ENCODE measurements around the gene PRPH.
A peak's percentile ranks its signal among the peaks of the same experiment; 100 is the strongest.

PRPH gene

DNA sequence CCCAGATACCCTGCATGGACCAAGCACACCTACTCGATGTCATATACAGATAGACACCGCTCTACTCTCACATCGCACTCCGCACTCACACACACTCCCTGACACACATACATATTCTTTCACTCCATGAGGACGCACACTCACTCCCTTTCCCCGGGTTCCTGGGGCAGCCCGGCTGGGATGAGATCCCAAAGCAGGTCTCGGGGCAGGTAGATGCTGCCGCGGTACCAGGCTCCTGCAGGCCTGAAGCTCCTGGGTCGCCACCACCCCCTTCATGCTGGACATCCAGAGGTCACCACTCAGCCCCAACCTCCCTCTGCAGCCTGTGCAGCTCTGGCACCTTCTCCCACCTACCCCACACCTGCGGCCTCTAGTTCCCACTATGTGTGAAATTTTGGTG is 39.7 kb downstream of the PRPH start:
- no peak for DNase-seq

DNA sequence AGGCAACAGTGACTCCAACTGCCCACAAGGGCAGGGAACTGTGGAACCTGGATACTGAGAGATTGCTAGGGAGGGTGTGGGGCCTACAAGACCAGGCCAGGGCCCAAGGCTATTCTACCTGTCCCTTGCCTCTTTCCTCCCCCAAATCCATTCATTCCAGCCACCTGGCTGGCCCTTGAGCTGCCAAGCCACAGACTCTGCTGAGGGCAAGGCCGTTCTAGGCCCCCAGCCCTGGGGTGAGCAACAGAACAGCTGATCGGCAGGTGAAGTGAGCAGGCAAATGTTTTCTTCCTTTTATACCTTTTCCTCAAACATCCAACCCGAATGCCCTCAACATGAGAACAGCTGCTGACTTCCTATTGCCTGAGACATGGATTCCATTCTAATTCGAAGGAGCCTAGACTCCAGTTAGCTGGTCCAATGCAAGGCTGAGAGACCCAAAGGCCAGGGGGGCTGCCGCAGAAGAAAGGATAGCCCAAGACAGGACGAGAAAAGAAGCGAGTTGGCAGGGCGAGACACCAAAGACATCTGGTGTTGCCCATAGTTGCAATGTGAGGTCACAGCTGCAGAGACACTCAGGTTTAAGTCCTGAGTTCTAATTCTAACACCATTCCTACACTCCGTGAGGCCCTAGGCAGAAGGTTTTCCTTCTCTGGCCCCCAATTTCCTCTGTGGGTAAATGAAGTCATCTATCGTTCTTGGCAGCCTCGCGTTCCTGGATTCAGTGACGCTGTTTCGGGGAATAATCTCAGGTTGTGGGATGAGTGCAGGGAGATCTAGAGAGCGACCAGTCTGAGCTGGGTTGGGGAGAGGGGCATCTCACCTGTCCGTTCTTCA is 40.4 kb downstream of the PRPH start:
- no peak for DNase-seq

DNA sequence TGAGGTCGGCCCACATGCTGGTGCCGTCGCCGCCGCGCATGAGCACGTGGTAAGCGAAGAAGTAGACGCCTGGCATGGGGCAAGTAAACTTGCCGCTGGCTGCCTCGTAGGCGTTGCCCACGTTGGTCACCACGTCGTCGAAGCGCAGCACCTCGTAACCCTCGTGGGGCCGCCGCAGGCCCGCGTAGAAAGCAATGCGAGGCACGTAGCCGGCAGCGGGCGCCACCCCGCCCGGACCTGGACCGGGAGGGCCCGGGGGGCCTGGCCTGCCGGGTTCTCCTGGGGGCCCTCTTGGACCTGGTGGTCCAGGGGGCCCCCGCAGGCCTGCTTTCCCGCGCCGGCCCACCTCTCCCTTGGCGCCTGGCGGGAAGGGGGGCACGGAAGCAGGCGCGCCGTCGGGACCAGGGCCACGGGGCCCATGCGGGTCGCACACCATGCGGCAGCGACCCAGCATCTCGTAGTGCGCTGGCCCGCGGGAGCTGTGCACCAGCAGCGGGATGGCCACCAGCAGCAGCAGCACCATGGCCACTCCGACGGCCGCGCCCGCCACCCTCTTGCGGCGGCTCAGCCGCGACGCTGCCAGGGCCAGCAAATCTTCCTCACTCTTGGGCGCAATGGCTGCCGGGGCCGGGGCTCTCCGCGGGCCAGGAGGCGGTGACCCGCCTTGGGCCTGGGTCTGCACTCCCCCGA is 41.2 kb downstream of the PRPH start:
- no peak for DNase-seq

DNA sequence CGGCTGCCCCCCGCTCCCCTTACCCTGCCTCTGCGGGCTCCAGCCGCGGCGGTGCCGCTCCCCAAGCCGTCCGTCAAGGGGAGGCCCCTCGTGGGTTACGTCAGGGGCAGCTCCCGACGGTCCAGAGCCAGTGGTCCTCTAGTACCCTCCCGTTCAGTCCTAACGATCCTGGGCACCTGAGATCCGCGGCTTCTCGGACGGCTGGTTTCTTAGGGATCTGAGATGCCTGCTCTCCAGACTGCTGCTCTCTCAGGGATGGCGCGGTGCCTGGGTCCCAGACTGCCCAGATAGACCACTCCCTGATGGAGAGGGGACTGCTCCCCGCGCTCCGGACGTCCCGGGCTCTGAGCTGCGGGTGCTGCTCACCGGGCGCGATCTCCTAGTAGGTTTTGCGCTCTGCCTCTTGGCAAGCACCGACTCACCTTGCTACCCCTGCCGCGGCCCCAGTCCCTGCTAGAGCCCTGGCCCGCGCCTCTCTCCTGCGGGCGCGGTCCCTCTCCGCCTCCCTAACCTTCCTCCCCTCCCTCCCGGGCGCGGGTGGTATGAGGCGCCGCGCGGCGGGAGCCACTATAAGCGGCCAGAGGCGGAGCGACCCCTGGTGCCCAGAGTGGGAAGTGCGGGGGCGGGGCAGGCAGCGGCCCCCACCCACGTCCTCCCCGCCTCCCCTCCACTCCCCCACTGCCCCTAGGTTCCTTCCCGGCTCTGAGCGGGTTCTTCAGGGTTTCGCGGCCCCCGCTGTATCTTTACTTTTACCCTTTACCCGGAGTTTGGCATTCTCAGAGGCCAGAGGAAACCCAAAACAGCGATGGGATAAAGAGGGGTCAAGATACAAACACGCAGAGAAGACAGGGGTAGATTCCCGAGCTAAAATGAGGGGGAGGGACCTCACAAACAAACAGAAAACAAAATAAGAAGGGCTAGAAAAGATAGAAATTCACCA is 42.0 kb downstream of the PRPH start, which contains the start of gene C1QL4:
Gene C1QL4, minus strand, starts transcription at position 544 of the 940 bp plus-strand sequence. CDS start 711 bp downstream, outside the sequence.
- peak; percentile 91 for DNase-seq

DNA sequence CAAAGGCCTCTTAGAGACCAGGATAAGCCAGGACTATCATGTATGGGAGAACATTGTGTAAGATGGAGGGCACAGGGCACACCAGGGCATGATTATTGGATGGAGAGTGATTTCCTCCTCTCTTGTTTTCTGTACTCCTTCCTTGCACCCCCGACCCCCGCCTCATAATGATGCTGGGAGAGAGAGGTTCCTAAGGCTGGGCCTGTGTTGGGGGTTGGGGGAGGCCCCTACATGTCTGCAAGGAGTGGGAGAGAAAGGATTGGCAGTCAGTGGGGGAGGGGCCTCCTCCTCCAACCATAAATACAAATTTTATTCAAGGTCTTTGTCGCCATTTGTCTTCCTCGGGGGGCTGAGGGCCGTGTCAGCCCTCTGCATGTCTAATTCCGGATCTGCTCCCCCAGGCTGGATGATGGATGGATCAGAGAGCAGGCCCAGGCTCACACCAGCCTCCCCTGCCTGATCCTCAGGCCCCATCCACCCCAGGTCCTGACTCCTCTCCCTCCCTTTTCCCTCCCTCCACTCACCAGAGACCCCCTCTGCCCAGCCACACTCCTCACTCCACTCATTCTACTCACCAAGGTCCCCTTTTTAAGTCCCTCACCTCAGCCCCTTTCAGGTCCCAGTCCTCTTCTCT is 44.0 kb downstream of the PRPH start:
- DNase-seq = no peak

DNA sequence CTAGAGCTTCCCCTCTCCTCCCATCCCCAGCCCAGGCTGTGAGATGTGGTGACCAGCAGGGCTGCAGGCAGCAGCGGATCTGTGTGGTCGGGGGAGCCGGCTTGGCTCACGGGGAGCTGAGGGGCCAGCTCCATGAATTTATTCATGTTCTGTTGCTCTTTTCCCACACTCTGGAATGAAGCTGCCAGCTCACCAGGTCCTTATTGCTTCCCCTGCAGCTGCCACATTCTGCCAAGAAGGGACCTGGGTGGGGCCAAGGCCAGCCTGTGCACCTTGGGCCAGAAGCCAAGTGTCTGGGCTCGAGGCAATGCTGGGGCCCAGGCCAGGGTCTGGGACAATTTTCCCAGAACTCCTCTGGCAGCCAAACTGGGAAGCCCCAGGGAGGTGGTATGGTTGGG is 44.5 kb downstream of the PRPH start:
- no peak for DNase-seq

DNA sequence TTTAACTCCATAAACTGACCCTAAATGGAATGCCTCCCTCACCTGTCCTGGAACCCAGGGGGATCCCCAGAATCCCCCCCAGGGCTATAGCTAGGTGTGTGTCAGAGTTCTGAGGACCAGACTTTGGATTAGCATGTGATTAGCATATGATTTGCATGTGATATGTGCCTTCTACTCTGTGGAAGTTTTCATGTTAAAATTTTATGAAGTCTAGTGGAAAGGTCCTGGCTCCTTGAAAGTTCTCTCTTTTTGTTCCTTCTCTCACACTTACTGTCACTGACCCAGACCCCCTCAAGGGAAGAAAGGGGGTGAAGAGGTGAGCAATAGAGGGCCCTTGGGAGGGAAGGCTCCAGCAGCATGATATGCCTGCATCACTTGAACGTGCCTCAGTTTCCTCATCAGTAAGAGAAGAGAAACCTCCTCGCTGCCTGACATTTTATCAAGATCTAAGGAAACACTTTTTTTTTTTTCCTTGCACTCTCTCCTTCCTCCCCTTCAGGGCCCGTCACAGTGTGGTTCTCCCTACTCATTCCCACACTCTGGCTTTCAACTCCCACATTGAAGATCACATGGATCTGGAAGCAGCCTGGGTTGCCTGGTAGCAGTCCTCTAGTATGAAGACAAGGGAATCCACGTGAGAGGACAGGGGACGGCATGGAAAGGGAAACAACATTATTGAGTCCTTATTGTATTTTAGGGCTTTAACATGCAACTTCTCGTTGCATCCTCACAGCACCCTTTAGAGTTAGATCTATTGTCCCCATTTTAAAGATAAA is 45.3 kb downstream of the PRPH start:
- DNase-seq = no peak

DNA sequence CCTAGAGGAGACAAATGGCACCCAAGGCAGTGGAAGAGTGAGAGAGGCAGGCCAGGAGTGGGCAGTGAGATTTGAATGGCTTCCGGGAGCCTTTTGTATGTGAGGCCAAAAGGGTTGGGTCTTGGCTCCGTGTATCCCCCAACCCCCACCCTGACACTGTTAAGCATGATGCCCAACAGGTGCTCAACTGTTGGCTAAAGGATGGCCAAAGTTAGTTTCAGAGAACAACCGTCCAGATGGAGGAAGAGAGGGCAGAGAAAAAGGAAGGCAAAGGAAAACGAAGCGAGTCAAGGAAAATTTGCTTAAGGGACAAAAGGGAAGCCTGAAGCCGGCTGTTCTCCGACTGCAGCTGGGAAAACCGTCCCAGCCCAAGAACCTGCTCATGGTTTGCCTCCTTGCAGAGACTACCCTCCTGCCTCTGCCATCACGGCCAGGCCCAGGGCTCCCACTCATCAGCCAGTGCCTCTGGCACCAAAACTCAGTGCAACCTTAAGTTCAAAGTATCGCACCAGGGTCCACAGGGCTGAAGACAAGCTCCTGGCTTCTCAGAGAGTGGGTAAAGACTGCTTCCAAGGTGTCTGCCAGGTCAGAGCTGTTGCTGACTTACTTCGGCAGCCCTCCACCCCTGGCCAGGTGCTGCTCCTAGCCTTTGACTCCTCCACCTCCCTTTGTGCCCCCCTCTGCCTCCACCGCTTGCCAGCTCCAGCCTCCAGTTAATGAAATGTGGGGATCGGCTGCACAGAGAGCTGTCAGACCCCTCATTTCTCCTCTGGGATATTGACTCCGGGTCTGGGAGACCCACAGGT is 46.2 kb downstream of the PRPH start:
- DNase-seq = no peak

DNA sequence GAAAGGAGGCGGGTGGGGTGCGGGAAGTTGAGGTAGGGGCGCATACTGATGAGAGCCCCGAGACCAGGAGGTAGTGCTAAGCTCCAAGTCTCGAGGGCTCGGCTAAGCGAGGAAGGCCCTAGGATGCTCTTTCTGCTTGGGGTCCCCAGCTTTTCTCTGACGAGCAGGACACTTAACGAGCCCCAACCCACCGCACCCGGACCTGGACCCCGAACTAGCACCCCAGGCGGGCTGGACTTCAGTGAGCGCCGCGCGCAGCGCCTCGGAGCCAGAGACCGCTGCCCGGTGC is 46.8 kb downstream of the PRPH start:
- DNase-seq = no peak

DNA sequence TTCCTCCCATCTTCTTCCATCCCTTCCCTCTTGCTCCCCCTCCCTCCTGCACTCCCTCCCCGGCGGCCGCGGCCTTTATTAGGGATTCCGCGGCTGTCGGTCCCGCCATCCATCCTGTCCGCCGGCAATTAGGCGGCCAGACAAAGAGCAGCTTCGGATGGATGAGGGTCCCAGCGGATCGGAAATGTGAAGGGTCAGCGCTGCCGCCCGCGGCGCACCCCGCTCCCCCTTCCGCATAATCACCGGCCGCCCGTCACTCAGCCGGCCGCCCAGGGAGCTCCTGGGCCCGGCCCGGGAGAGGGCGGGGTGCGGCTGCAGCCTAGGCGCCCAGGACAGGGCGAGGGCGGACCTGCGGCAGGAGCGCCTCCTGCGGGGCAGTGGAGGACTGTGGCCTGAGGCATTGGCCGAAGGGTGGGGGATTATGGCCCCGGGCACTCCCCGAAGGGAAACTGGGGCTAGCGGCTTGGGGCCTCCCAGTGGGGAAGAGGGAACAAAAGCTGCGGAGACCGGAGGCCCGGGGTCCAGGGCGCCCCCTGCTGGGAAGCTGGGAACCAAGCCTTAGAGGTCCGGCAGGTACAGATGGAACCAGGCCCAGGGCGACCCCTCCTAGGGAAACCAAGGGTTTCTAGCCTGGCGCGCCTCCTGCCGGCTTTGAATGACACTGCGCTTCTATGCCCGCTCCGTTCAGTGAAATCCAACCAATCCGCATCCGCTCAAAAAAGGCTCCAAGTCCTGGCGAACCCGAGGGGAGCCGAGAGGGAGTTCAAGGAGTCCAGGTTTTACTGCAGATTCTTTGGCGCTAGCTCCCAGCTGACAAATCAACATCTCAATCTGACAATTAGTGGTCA is 47.3 kb downstream of the PRPH start:
- peak; percentile 63 for DNase-seq

DNA sequence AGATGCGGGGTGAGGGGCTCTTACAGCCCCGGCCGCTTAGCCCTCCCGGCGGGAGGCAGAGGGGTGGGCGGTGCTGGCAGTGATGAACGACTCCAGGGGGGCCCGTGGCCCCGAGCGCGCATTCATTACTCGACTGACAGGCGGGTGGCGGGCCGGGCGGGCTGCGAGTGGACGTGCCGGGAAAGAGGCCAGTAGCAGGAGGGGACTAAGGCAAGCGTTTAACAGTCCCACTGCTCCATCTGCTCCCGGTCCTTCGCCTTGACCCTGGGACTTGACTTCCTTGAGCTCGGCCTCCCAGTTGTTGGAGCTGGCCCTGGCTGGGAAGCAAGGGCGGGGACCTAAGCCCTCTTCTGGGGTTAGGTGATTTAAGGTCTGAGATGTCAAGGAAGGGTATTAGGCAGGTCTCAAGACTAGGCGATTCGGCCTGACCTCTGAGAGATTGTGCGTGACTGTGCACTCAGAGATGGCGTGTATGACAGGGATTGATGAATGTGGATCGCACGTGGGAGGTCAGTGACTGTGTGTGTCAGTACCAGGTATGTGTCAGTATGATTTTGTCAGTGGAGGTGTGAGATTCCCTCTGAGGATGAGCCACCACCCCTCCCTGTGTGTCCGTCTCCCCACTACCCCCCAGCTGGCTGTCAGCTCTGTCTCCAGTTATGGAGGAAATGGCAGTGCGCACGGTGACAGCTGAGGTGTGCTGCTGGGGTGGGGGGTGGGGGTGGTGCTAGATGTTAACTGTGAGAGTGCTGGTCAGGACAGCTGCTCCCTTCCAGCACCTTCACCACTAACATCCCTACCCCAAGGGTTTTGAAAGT is 48.2 kb downstream of the PRPH start:
- DNase-seq = no peak

DNA sequence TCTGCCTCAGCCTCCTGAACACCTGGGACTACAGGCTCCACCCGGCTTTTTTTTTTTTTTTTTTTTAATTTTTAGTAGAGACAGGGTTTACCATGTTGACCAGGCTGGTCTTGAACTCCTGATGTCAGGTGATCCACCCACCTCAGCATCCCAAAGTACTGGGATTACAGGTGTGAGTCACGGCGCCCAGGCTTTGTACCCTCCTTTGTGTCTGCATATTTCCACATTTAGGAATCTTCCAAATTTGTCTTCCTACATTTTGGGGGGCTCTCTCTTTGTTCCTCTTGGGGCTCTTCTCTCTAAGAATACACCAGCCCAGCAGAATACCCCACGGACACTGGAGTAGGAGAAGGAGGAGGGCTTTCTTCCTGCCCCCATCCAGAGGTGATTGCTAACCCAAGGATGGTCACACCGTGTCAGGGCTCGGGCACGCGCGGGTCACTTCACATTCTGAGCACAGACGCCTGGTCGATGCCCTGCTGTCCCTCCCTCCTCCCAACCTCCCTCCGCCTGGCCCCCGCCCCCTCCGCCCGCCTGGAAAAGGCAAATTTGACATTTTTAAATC is 49.6 kb downstream of the PRPH start:
- no peak for DNase-seq

DNA sequence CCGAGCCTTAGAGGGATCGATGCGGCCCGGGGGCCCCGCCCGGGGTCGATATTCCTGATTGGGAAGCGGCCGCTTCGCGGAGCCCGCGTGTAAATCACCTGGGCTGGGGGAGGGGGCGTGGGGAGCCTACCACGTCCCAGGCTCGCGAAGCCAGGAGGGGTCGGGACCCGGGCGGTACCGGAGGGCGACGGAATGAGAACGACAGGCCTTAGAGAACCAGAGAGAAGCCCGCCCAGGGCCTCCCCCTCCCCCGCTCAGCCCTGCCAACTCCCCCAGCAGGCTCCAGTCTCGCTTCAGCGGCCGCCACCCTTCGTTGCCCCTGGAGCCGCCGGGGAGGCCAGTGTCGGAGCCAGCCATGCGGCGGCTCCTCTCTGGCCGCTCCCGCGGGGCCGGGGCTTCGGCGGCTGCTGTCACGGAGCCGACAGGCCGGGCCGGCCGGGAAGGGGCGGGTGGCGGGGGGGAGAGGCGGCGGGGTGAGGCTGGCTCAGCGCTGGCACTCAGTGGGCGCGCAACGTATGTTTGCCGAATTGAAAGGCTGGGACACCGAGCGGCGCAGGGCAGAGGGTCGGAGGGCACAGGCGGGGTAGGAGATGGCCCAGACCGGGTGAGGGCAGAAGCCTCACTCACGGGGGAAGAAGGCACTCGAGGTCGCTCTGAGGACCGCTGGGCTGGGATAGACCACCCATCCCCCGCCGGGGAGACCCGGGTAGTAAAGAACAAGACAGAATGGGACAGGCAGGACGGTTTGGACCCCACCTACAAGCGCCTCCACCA is 50.3 kb downstream of the PRPH start:
- DNase-seq = no peak

DNA sequence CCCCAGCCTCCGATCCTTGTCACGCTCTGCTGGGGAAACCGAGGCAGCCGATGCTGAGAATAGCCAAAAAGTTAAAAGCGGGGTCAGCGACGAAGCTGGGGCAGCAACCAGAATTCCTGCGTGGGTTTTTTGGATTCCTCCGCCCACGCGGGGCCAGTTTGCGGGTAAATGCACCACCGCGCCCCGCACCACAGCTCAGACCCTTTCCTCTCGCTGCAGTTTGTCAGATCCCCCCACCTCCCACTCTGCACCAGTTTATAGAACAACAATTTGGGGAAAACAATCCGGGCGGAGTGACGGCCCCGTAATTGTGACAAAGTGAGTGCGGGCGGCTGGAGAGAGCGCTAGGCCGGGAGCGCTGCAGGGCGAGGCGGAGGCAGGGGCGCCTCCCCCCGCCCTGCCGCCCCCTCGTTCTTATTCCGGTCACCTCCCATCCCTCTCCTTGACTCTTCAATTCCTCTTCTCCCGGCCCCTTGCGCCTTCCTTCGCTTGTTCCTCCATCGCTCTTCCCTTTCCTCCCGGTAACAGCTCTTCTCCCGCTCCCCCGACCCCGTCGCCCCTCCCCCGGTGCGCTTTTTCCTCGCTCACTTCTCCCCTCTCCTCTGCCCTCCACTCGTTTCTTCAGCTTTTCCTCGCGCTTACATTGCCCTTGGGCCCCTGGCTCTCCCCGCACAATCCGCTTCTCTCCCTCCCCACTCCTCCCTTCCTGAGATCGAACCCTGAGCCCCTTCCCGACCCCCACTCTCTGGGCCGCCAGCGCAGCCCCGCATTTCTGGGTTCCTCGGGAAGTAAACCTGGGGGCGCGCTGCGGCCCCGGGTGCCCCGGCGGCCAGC is 51.1 kb downstream of the PRPH start:
- DNase-seq = no peak

DNA sequence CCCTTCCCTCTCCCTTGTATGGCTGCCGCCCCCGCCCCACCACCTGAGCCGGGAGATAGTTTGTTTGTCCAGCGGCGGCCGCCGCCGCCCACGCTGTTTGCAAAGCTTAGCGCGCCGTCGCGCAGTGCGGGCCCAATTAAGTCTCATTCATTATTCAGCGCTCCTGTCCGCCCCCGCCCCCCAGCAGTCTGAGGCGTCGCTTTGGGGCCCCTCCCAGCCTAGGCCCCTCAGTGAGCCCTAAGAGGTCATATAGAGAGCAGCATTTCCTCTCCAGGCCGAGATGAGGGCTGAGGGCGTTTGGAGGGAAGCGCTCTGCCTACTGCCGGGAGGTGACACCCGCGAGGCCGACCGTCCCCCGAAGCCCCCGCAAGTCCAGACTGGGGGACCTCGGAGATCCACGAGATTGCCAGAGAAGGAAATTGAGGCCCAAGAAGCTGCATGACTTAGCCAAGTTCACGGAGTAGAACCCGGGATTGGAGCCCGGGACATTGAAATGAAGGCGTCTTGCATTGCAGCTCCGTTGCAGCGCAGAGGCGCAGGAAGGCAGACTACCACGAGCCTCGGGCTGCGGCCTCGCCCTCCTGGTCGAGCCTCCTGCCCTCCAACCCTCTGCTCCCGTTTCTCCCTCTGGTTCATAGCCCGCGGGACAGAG is 51.8 kb downstream of the PRPH start, which contains the start of gene DNAJC22:
Gene DNAJC22, plus strand, starts transcription at position 230 of the 652 bp plus-strand sequence. CDS start 1,985 bp downstream, outside the sequence.
- DNase-seq = no peak
